ENCODE measurements around the gene GPRIN3.

DNA sequence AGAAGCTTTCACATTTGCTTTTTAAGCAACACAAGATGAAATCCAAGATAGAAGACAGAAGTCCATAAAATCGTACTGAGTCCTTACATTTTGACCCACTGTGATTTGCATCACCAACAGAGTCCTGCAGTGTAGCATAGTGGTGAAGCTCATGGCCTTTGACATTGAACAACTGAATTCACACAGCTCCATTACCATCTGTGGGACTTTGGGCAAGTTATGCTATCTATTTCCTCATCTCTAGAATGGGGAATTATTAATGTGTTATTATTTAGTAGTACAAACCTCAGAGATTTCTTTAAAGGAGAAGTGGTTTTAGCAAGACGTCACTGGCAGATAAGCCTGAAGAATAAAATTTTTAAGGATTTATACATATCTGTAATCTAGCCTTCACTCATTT, 10.7 kb downstream of the GPRIN3 start:
- TF ChIP-seq, protein P1, sequence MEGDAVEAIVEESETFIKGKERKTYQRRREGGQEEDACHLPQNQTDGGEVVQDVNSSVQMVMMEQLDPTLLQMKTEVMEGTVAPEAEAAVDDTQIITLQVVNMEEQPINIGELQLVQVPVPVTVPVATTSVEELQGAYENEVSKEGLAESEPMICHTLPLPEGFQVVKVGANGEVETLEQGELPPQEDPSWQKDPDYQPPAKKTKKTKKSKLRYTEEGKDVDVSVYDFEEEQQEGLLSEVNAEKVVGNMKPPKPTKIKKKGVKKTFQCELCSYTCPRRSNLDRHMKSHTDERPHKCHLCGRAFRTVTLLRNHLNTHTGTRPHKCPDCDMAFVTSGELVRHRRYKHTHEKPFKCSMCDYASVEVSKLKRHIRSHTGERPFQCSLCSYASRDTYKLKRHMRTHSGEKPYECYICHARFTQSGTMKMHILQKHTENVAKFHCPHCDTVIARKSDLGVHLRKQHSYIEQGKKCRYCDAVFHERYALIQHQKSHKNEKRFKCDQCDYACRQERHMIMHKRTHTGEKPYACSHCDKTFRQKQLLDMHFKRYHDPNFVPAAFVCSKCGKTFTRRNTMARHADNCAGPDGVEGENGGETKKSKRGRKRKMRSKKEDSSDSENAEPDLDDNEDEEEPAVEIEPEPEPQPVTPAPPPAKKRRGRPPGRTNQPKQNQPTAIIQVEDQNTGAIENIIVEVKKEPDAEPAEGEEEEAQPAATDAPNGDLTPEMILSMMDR (IDR thresholded peaks at IDR 0.05): no peak
- no peak for TF ChIP-seq EZH2 (IDR thresholded peaks at IDR 0.05; ENCODE audit: borderline replicate concordance, insufficient read depth, low read depth, low read length, poor library complexity, severe bottlenecking)
